K562 (cell line): ENCODE data around the gene FAM114A1. TPM values are rescaled to one million over a fixed set of nuclear protein-coding genes. Genes with fewer than 3 reads are reported as not detected.

Experiments used
- ATAC-seq: fragments of 200-7000 bp; cut with Tn5 transposase; 3 replicates; pipeline ENCODE4 v1.9.1; 2020; ENCODE audit warnings: moderate library complexity
- BruUV-seq: library from RNA; stranded (reverse); fragments of 400-500 nt; replicated peaks from 2 replicates; lab custom pipeline; 2021; lab: Mats Ljungman, UMichigan
- CTCF ChIA-PET: fragments of 300-600 bp; formaldehyde crosslinking; extraction: SDS; loops from one replicate; lab custom pipeline; 2021; ENCODE audit warnings: low intra/inter-chr PET ratio; lab: Yijun Ruan, JAX
- POLR2A ChIA-PET: fragments of 300-600, 350-650 bp; sonication (Branson Sonifier 250); formaldehyde crosslinking; extraction: SDS; loops from one replicate; lab custom pipeline; 2021; ENCODE audit warnings: antibody characterized with exemption, inconsistent platforms; lab: Yijun Ruan, JAX
- DNase-seq, 4 experiments: peaks; one replicate each; pipeline versions ENCODE4 v3.0.0 to v3.0.0-alpha.2; 2011 to 2018; ENCODE audit warnings: low spot score in 3 of 4, mixed read lengths in 3 of 4; ENCODE audit errors: extremely low read depth in 1 of 4
- FAIRE-seq: peaks from 2 replicates; lab custom pipeline; 2011; peaks lifted over from hg19 to GRCh38; lab: Jason Lieb, UNC
- H2AFZ ChIP-seq: 2 replicates; pipeline ENCODE4 v1.6.0; 2011; ENCODE audit warnings: low read depth, low read length, control low read depth, inconsistent platforms
- H3K27ac ChIP-seq: fragments of 200-600 bp; 3 replicates; pipeline ENCODE4 v1.8.0; 2011; ENCODE audit warnings: low read depth, mild to moderate bottlenecking, control low read depth, inconsistent platforms, low read length, moderate library complexity, mixed read lengths; ENCODE audit errors: extremely low read depth
- H3K27me3 ChIP-seq, 2 experiments: fragments of 300-600 bp in 1 of 2; 2 replicates in 1 of 2; 3 replicates in 1 of 2; pipeline versions ENCODE4 v1.6.0 to v1.8.0; 2011; ENCODE audit warnings: inconsistent platforms in 2 of 2, low read length in 2 of 2, mild to moderate bottlenecking in 1 of 2, mixed read lengths in 1 of 2, moderate library complexity in 1 of 2; ENCODE audit not compliant: control insufficient read depth in 2 of 2, insufficient read depth in 2 of 2
- H3K36me3 ChIP-seq: fragments of 300-600 bp; 3 replicates; pipeline ENCODE4 v1.8.0; 2011; ENCODE audit warnings: mild to moderate bottlenecking, low read length, inconsistent platforms; ENCODE audit not compliant: control insufficient read depth, insufficient read depth
- H3K4me1 ChIP-seq, 2 experiments: fragments of 200-600 bp in 1 of 2; replicated peaks in 1 of 2; 2 replicates in 1 of 2; 3 replicates in 1 of 2; pipeline versions ENCODE4 v1.5.1 to v1.8.0; 2011; ENCODE audit warnings: inconsistent platforms in 2 of 2, low read length in 2 of 2, mild to moderate bottlenecking in 1 of 2, mixed read lengths in 1 of 2, moderate library complexity in 1 of 2; ENCODE audit not compliant: control insufficient read depth in 2 of 2, insufficient read depth in 2 of 2
- H3K4me2 ChIP-seq: 2 replicates; pipeline ENCODE4 v1.6.1; 2011; ENCODE audit warnings: low read length, control low read depth, inconsistent platforms, mixed read lengths; ENCODE audit not compliant: insufficient read depth
- H3K4me3 ChIP-seq: fragments of 200-600 bp; sonication (generic), shearing (Covaris generic); 2 replicates; pipeline ENCODE4 v1.5.1; 2016; ENCODE audit warnings: control low read depth, inconsistent platforms
- H3K79me2 ChIP-seq: fragments of 200-600 bp; 3 replicates; pipeline ENCODE4 v1.8.0; 2011; ENCODE audit warnings: low read length, inconsistent platforms; ENCODE audit not compliant: control insufficient read depth, insufficient read depth
- H3K9ac ChIP-seq, 2 experiments: 2 replicates each; pipeline versions ENCODE4 v1.6.0 to v1.6.1; 2011; ENCODE audit warnings: low read depth in 2 of 2, low read length in 2 of 2, control low read depth in 1 of 2, inconsistent platforms in 1 of 2, mild to moderate bottlenecking in 1 of 2, mixed read lengths in 1 of 2; ENCODE audit not compliant: insufficient read depth in 1 of 2
- H3K9me1 ChIP-seq: one replicate; pipeline ENCODE4 v1.6.0; 2011; ENCODE audit warnings: inconsistent platforms, mild to moderate bottlenecking, low read length, moderate library complexity; ENCODE audit not compliant: control insufficient read depth, insufficient read depth
- H3K9me3 ChIP-seq: replicated peaks from 2 replicates; pipeline ENCODE4 v1.5.1; 2011; ENCODE audit warnings: low read depth, low read length, inconsistent platforms; ENCODE audit not compliant: control insufficient read depth, insufficient read depth
- H4K20me1 ChIP-seq: replicated peaks from 2 replicates; pipeline ENCODE4 v1.6.1; 2011; ENCODE audit warnings: low read length, inconsistent platforms, mixed read lengths; ENCODE audit not compliant: control insufficient read depth, insufficient read depth
- ASH1L ChIP-seq: fragments of 450-650 bp; IDR thresholded peaks from 2 replicates; pipeline ENCODE4 v1.6.1; 2018; ENCODE audit warnings: borderline replicate concordance, mild to moderate bottlenecking, low read depth; ENCODE audit not compliant: partially characterized antibody
- ESRRA ChIP-seq: fragments of 450-650 bp; IDR thresholded peaks from 2 replicates; pipeline ENCODE4 v1.6.1; 2014; ENCODE audit warnings: low read depth, mild to moderate bottlenecking, moderate library complexity, borderline replicate concordance
- EZH2 ChIP-seq: IDR thresholded peaks from 2 replicates; pipeline ENCODE4 v1.6.1; 2012; ENCODE audit warnings: low read depth, mild to moderate bottlenecking, inconsistent platforms, low read length, borderline replicate concordance
- HDAC6 ChIP-seq: IDR thresholded peaks from 2 replicates; pipeline ENCODE4 v1.6.1; 2012; ENCODE audit warnings: low read depth, mild to moderate bottlenecking, control low read depth, inconsistent platforms, low read length, moderate library complexity
- HMBOX1 ChIP-seq: sonication (generic); IDR thresholded peaks from 2 replicates; pipeline ENCODE4 v1.6.1; 2016
- IRF2 ChIP-seq: sonication (generic); formaldehyde crosslinking; IDR thresholded peaks from 2 replicates; pipeline ENCODE4 v1.8.1; 2022; ENCODE audit warnings: mild to moderate bottlenecking, missing genetic modification reagents
- L3MBTL2 ChIP-seq: fragments of 450-650 bp; IDR thresholded peaks from 2 replicates; pipeline ENCODE4 v1.6.1; 2016; ENCODE audit warnings: mild to moderate bottlenecking, moderate library complexity
- NCOR1 ChIP-seq: fragments of 450-650 bp; IDR thresholded peaks from 2 replicates; pipeline ENCODE4 v1.6.1; 2016; ENCODE audit warnings: mild to moderate bottlenecking, moderate library complexity
- SMAD3 ChIP-seq: fragments of 450-650 bp; formaldehyde crosslinking; conservative IDR thresholded peaks from 2 replicates; pipeline ENCODE4 v1.4.0; 2020; ENCODE audit warnings: mild to moderate bottlenecking
- SMARCE1 ChIP-seq: fragments of 450-650 bp; IDR thresholded peaks from 2 replicates; pipeline ENCODE4 v1.7.1; 2016; ENCODE audit warnings: mild to moderate bottlenecking
- ZBTB43 ChIP-seq: sonication (generic); formaldehyde crosslinking; IDR thresholded peaks from 2 replicates; pipeline ENCODE4 v1.8.0; 2023; ENCODE audit warnings: mild to moderate bottlenecking, missing genetic modification reagents
- in situ Hi-C: fragments of 300-500 bp; cut with MboI; formaldehyde crosslinking; loops from 4 replicates; pipeline ENCODE4 v1.15.0; 2018; ENCODE audit warnings: inconsistent platforms, mixed read lengths
- intact Hi-C: fragments of 100-400 bp; cut with micrococcal nuclease; formaldehyde crosslinking; loops from 2 replicates; pipeline ENCODE4 v1.14.2; 2022
- polyA plus RNA-seq, 8 experiments: library from polyadenylated mRNA; depleted of rRNA in 4 of 8; stranded (reverse) in 5 of 8; unstranded in 3 of 8; fragments of >200 nt; fragmentation: Nextera tagmentation in 2 of 8; fragmentation: Illumina TruSeq in 1 of 8; extraction: Ambion mirVana in 2 of 8; extraction: Trizol in 1 of 8; gene quantifications; 2 replicates each; pipeline versions ENCODE4 v1.2.1 to v1.2.3, GENCODE V29; 2011 to 2014; ENCODE audit warnings: inconsistent platforms in 1 of 8, missing spikeins in 1 of 8
- total RNA-seq, 7 experiments: library from RNA; depleted of rRNA in 6 of 7; stranded (reverse); fragments of >200 nt in 6 of 7; fragmentation: Illumina TruSeq in 2 of 7; extraction: Trizol in 2 of 7; gene quantifications; 2 replicates each; pipeline versions ENCODE4 v1.2.1 to v1.2.3, GENCODE V29; 2011 to 2021; ENCODE audit warnings: low replicate concordance in 1 of 7

FAM114A1 gene
- total and polyA plus RNA-seq, 9 of the 15 experiments (the other 6 are each of a cell fraction or from before 2014, with no cell fraction given): 1.8 to 12.0 (median 4.3) TPM

GRCh38 chr4:38834570-38834969 is 33.0 kb upstream of the FAM114A1 start (continued):
- TF ChIP-seq ZBTB43 (CRISPR knock-in tag) (no peak), SMAD3 (no peak)
- TF ChIP-seq, all 486 proteins: peak for 0

GRCh38 chr4:38837334-38837733 is 30.3 kb upstream of the FAM114A1 start:
- TF ChIP-seq HMBOX1 (no peak), EZH2 (no peak), ASH1L (no peak), HDAC6 (no peak), SMARCE1 (no peak), ESRRA (no peak), L3MBTL2 (no peak), IRF2 (CRISPR knock-in tag) (no peak), NCOR1 (no peak)
- Histone ChIP-seq H3K79me2 (no peaks in the 10 kb centered on the region), H4K20me1 (no peaks in the 10 kb centered on the region), H3K4me3 (no peak overlapping the region), H2AFZ (no peak overlapping the region), H3K9me3 (no peaks in the 10 kb centered on the region), H3K27ac (no peak overlapping the region), H3K4me2 (no peak overlapping the region), H3K9me1 (no peaks in the 10 kb centered on the region), H3K27me3 (peaks cover 2 to 3% of the 10 kb centered on the region in 2 experiments), H3K4me1 (no peaks in the 10 kb centered on the region), H3K9ac (no peak overlapping the region), H3K36me3 (no peaks in the 10 kb centered on the region)
- ChIA-PET POLR2A (no interaction called here), CTCF (no interaction called here)
- intact Hi-C loops (no loop called here), in situ Hi-C loops (no loop called here)
- no TSS peak for BruUV-seq
- FAIRE-seq (no peak), ATAC-seq (no peak), DNase-seq (no peak)
